CD4-positive, alpha-beta T cell treated with Interleukin-15 for 4 hours (primary cell): ENCODE data around the gene RAB3GAP1.
A peak's percentile ranks its signal among the peaks of the same experiment; 100 is the strongest.
"Not testable (repeated sequence)": the region's sequence is repeated elsewhere in the genome, so short reads cannot be mapped to it uniquely, and the experiment has no call there.

Experiments used
- DNase-seq: peaks from one replicate; pipeline ENCODE4 v3.0.0-alpha.2; 2020; ENCODE audit warnings: low spot score

Gene RAB3GAP1

DNA sequence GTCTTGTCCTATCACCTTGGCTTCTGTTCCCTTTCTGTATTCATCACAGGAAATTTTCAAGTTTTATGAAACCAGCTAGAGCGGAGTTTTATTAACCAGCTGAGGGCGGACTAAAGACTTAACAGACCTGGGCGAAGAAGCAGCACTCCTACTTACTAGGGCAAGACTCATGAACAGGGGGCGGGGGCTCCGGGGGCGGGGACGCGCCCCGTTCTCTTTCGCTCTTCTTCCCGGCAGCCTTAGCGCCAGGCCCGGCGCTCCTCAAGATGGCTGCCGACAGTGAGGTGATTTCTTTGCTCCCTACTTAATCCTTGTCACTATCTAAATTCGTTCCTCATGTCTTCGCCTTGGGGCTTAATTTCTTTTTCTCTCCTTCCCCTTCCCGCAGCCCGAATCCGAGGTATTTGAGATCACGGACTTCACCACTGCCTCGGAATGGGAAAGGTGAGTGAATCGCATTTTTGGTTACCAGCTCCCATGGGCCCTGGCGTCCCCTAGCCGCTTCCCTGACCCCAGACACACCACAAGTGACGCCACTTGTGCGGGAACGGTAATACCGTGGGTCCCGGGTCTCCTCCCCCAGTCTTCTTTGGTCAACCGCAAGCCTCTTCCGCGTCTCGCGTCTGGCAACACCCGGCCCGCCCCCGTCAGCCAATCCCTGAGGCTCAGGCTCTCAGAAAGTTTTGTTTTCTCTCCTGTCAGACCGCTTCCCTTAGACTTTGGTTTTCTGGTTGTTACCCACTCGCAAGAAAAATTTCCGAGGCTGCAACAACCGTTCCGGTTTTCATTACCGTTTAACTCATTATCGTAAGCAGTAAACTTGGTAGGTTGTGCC lies at the start of gene RAB3GAP1:
Gene RAB3GAP1 (plus strand): TSS at position 251 of the 835 bp plus-strand sequence. CDS start 16 bp downstream, at position 267.
- DNase-seq = peak; percentile 89

DNA sequence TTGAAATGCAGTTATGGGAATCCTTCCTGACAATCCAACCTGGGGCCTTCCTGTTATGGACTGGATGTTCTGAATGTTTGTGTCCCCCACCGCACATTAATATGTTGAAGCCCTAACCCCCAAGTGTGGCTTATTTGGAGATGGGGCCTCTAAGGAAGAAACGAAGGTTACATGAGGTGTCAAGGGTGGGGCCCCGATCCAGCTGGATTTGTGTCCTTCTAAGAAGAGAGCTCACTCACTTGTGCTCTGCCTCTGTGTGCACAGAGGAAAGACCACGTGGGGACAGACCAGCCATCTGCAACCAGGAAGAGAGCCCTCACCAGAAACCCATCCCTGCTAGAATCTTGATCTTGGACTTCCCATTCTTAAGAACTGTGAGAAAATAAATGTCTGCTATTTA lies 49.3 kb upstream of the RAB3GAP1 start:
- DNase-seq = no peak

DNA sequence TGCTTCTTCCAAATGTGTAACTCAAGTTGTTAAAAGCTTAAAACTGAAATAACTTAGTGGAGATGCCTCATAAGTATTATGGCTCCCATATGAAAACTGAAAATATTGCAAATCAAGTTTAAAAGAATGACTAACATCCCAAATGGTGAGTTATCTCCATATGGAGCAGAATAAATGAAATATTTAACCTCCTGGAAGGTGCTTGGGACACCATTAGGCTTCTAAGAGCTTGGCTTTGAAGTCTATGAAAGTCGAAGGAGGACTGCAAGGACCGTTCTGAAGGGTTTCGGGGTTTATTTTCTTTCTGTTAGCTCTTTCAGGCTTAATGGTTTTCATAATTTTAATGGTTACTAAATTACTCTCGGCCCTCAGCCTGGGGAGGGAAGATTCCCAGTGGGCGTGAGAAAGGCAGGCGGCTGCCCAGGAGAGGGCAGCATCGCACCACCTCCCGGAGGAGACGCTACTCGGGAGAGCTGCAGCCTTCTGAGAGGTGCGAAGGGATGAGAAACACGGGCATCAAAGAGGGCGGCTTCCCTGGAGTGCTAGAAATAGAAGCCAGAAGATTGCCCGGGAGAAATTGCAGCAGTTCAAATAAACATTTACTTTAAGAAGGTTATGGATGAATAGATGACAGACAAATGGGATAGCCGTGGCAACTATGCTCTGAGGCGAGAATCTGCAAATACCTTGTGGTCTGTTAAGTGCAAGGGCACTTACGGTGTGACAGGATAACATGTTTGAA lies 47.9 kb upstream of the RAB3GAP1 start:
- peak; percentile 61 for DNase-seq

DNA sequence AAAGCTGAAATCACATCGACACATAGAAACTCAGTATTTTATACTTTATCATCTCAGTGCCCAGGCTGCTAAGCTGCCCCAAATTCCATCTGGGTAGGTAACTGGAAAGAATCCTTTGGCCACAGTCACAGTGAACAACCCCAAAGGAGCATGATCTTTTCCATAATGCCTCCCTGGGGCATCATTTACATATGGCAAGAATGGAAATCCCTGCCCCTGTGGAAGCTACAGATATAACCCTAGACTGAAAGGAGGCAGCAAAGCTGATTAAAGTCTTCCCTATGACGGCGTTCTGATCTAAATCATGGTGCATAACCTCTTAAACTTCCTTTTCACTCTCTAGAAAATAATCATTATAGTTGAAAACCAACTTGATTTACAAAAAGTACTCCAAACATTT lies 46.3 kb upstream of the RAB3GAP1 start:
- no peak for DNase-seq

DNA sequence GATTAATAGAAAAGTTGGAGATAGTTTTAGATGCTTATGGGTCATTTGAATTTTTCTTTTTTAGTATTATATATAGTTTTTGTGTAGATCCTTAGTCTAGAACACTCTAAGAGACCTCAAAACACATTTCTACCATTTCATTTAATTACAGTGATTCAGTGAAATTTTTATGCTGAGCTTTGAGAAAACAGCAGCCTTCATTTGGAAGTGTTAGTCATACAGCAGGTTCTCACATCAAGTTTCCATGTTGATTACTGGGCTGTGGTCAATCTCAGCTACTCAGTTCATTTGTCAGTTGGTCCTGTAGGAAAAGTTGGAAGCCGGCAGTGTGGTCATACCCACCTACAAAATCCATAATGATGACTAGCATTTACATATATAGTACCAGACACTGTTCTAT lies 42.8 kb upstream of the RAB3GAP1 start:
- DNase-seq = no peak

DNA sequence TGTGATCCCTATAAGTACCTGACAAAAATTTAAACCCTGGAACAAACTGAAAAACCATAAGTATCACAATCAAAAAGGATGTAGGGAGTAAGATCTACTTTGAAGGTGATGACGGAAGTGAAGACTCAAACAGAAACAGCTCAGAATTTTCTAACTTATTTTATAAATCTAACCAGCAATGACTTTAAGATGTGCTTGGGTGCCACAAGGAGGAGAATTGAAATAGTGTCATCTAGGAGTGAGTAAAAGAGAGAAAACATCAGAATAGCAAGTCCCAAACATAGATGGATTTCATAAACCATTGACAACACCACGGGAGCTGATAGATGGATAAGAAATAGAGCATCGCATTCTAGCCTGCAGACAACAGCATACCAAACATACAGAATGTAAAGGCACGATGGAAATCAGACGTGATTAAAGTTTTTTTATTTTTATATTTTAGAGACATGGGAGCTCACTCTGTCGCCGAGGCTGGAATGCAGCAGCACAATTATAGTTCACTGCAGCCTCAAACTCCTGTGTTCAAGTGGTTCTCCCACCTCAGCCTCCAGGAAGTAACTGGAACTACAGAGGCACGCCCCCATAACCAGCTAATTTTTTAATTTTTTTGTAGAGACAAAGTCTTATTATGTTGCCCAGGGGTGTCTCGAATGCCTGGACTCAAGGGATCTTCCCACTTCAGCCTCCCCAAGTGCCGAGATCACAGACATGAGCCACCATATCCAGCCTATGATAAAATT lies 41.7 kb upstream of the RAB3GAP1 start:
- no peak for DNase-seq

DNA sequence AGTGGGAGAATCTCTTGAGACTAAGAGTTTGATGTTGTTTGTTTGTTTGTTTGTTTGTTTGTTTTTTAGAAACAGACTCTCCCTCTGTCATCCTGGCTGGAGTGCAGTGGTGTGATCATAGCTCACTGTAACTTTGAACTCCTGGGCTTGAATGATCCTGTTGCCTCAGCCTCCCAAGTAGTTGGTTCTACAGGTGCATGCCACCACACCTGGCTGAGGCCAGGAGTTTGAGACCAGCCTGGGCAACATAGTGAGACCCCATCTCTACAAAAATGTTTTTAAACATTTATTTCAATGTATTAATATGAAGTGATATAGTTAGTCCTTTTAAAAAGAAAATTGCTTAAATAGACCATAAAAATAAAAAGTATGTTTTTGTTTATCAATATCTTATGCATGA lies 40.5 kb upstream of the RAB3GAP1 start:
- DNase-seq = no peak

DNA sequence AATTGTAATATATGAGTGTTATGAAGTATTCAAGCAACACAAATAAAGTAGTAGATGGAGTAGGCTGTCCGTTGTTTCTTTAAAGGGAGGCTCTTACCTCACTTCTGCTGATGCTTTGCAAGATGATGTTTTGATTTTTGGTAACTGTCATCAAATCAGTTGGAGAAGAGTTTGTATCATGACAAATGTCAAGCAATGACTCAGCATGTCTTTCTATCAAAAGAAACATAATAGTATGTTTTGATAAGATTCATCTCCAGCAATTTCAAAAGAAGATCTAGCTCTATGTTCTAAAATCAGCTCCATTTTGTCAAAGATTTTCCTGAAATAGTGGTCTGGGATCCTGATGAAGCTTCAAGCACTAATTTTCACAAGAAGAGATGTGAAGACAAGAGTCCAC lies 30.5 kb upstream of the RAB3GAP1 start:
- no peak for DNase-seq

DNA sequence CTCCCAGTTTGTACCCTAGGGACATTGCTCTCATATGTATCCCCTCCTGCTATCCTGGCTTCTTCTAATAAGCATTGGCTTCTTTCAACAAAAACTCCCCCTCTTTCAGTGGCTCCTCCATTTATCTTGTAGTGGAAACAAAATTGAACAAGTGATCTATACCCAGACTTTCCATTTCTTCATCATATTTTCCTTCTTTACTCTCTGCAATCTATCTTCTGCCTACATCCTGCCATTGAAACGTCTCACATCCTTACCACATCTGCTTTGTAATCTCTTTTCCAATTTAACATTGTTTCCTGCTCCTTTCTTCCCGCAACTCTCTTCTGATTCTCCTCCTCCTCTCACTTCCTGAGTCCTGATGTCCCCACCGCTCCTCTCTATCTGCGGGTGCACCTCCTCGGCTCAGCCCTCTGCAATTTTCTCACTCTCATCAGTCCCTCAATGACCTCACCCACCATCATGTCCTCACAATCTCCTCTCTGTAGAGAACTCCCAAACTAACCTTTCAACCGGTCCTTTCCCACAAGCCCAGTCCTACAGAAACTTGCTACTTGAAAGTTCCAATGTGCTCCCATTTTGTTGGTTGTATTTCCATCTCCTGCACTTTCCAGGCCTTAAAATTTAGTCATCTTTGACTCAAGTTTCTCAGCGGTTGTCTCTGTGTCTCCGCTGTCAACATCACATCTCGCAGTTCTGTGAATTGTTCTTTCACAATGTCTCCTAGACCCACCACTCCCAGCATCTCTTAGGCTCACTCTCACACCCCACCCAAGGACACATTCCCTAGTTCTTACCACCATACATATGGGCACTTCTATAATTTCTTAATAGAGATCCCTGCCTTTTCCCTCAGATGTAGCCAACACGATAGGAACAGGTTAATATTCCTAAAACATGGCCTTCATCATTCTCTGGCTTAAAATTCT lies 28.9 kb upstream of the RAB3GAP1 start:
- no peak for DNase-seq

DNA sequence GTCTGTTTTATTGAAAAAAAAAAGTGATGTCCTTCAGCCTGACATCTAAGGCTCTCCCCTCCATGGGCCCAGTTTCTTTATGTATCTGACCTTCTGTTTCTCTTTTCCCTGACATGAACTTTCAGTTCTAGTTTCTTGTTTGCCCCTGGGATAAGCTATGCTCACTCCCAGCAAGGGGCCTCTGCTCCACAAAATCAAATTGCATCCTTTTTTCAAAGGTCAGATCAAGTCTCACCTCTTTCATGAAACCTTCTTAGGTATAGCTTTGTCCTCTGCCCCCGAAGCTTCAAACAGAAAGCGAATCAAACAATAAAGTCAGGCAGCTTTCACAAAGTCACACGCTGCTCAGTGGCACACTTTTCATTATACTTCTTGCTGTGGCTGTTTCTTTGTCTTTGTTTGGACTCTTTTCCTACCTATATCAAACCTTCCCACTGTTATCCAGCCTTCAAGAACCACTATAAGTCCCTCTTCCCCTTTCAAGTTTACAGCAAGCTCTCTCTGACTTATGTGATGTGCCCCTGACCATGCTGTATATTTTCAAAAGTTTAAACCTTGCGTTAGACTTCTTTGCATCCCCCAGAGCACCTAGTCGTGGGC lies 28.1 kb upstream of the RAB3GAP1 start:
- DNase-seq = no peak

DNA sequence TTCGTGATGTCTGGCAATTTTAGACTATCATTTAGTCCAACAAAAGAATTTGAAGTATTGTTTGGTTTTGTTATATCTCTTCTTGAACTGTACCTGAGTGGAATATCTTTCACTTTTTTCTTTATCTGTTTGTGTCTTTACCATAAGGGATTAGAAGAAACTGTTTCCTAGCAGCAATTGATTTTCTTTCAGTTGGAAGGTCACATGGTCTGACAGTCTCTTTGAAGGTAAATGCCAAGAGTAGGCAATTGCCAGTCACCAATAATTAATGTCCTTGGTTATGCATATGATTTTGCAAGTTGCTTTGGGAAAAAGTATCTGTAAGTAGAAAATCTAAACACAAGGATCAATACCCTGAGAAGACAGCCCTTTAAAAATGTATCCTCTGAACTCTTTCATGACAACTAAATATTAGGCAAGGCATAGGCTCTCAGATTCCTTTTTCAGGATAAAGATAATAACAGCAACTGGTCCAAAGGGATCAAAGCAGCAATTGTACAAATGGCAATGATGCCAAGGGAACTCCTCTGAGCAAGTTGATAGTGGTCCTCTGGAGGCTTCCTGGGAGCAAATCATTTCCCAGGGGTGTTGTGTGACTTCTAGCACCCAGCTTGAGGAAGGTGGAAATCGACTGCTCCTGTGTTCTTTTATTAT lies 22.5 kb upstream of the RAB3GAP1 start:
- no peak for DNase-seq

DNA sequence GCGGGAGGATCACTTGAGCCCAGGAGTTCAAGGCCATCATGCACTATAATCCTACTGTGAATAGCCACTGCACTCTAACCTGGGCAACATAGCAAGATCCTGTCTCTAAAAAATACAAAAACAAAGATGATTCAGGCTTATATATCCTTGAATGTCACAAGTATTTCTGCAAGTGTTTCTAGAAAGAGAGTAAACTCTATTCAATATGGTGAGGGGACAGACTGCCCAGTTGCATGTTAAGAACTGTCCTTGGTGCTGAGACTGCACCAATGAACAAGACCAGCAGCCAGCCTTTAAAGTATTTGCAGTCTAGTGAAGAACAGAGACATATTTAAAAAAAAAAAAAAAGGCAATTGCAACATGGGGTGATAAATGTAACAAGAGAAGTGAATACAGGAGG lies 21.3 kb upstream of the RAB3GAP1 start:
- DNase-seq = no peak

DNA sequence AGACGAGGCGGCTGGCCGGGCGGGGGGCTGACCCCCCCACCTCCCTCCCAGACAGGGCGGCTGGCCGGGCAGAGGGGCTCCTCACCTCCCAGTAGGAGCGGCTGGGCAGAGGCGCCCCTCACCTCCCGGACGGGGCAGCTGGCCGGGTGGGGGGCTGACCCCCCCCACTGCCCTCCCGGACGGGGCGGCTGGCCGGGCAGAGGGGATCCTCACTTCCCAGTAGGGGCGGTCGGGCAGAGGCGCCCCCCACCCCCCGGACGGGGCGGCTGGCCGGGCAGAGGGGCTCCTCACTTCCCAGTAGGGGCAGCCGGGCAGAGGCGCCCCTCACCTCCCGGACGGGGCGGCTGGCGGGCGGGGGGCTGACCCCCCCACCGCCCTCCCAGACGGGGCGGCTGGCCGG lies 18.9 kb upstream of the RAB3GAP1 start:
- not testable (repeated sequence) for DNase-seq

DNA sequence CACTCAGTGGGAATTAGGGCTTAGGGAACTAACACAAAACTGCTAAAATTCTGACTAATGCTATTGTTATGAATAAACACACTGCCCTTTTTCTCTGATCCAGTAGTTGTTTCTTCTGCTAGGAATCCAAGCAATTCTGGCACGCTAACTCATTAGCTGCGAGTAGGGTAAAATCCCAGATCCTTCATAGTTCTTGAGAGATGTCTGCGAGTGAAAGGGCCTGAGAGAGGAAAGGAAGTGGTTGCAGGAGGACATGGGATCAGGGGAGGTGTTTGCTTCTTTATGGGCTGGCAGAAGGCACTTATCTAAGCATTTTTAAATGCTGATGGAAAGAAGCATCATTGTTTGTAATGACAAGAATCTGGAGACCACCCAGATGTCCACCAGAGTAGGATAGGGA lies 14.3 kb upstream of the RAB3GAP1 start:
- no peak for DNase-seq

DNA sequence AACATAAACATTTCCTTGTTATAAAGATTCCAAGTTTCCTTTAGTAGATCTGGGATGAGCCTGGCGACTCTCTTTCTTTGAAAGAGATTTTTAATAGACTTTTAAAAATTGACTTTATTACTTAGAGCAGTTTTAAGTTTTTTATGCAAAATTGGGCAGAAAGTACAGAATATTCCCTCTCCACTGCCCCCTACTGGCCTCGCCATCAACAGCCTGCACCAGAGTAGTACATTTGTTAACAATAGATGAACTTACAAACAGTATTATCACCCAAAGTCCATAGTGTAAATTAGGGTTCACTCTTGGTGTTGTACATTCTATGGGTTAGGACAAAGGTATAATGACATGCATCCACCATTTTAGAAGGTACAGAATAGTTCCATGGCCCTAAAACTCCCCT lies 8.7 kb upstream of the RAB3GAP1 start:
- DNase-seq = peak; percentile 17

DNA sequence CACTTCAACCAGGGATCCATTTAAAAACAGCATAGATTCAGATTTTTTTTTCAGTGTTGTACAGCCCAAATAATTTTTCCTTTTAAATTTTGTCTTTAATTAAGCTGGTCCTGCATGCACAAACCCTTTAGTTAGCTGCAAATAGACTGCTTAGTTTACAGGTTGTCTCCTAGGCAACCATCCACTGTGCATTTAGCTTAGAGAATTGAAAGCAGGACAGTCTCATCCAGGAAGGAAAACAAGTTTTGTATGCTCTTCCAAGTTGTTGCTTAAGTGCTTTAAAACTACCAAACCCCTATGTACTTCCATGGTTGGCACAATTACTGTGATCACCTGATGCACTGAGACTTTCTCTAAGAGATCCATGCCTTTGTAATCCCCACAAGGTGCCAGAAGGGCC lies 4.8 kb upstream of the RAB3GAP1 start, which contains the start of gene MAP3K19:
Gene MAP3K19 (minus strand): TSS at position 148 of the 400 bp plus-strand sequence. CDS start 22,800 bp downstream, outside the sequence.
- DNase-seq = no peak

DNA sequence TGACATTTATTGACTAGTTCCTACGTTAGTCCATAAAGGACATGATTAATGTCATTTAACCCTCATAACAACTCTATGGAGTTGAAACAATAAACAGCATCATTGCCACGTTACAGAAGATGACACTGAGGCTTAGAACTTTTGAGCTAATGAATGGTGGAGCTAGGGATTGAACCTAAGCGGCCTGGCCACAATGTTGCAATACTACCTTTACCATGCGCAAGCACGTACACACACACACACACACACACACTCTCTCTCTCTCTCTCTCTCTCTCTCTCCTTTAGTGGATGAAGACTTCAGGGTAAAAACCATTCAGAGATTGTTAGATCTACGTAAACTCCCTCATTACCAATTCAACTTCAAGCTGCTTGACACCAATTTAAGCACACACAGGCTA lies 4.0 kb upstream of the RAB3GAP1 start:
- no peak for DNase-seq

DNA sequence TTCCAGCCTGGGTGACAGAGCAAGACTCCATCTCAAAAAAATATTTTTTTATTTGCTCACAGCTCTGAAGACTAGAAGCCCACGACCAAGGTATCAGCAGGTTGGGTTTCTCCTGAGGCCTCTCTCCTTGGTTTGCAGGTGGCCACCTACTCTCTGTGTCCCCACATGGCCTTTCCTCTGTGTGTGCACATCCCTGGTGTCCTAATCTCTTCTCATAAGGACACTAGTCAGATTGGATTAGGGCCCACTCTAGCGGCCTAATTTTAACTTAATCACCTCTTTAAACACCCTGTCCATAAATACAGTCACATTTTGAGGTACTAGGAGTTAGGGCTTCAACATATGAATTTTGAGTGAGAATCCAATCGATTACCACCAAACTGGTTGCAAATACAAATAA lies 2.0 kb upstream of the RAB3GAP1 start:
- no peak for DNase-seq

DNA sequence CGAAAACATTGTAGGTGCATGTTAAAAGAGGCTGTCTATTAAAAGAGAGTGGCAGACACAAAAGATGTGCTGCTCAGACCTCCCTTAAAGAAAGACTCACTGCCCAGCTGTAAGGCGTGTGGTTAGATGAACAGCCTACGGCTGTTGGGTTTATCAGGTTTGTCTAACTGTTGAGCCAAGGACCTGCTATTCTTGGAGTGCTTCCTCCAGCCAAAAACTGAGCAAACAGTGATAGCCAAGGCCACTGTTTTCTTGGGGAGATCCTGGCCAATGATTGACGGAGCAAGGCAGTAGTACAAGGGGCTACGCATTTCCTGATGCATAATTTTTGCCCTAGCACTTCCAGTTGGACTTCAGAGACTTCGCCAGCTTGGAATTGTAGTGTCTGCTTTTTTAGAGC lies 1.4 kb upstream of the RAB3GAP1 start:
- DNase-seq = no peak

DNA sequence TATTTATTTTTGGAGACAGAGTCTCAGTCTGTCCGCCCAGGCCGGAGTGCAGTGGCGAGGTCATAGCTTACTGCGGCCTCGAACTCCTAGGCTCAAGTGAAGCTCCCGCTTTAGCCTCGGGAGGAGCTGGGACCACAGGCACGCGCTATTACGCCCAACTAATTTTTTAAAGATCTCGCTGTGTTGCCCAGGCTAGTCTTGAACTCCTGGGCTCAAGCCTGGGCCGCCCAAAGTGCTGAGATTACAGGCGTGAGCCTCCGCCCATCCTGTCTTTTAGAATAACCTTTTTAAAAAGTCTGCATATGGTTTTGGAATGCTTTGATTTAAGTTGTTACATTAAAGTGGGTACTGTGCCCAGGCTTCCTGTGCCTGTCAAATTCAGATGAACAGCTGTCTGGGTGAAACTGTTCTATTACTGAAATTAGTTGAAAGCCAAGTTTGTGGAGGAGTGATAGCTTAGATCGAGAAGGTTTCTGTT lies 944 bp downstream of the RAB3GAP1 start:
- DNase-seq = peak; percentile 23
